Activated gamma-delta T cell (primary cell): Measurements from ENCODE around the gene B4GALNT3.

Source experiments
- DNase-seq: peaks from one replicate; lab custom pipeline; 2025; lab: John Stamatoyannopoulos, UW

Gene B4GALNT3

DNA sequence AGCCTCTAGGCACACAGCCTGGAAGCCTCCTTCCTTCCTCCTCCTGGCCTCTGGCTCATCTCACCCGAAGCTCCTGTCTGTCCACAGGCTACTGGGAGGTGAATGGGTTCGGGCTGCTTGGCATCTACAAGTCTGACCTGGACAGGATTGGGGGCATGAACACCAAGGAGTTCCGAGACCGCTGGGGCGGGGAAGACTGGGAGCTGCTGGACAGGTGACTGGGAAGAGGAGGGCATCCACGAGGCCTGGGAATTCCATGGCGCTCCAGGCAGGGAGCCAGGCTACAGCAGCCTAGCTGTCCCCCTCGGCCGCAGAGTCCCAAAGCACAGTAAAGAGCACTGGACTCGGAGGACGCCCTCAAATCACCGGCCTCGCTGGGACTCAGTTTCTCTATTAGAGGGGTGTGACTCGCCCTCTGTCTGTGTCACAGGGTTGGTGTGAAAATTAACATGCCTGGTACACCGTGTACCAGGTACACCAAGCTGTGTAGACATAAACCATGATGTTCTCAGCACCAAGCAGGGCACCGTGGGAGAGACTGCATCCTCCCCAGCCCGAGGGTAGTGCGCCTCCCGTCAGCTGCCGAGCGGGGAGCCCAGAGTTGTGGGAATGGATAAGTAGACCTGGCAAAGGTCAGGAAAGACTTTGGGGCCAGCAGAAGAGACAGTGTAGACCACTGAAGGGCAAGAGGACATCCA, 99.6 kb downstream of the B4GALNT3 start:
- DNase-seq, result no peak

GRCh38 chr12:559906-560455, 100.2 kb downstream of the B4GALNT3 start:
- no peak for DNase-seq

GRCh38 chr12:560691-561390, 101.1 kb downstream of the B4GALNT3 start:
- DNase-seq, result no peak

DNA sequence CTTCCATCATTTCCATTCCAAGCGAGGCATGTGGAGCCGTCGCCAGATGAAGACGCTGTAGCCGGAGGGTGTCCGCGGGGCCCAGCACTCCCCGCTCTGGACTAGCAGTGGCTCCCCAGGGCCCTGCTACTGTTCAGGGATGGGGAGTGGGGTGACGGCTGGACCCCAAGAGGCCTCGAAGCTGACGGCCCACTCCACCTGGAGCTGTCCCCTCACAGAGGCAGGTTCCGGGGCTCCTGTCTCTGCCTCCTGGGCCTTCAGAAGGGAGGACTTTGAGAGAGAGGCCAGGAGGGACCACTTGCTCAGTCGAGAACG, 101.6 kb downstream of the B4GALNT3 start:
- DNase-seq, result no peak

- DNase-seq, result no peak
Observed at GRCh38 chr12:561908-562593, 102.3 kb downstream of the B4GALNT3 start.

- no peak for DNase-seq
Observed at GRCh38 chr12:562634-563033, 102.9 kb downstream of the B4GALNT3 start.

DNA sequence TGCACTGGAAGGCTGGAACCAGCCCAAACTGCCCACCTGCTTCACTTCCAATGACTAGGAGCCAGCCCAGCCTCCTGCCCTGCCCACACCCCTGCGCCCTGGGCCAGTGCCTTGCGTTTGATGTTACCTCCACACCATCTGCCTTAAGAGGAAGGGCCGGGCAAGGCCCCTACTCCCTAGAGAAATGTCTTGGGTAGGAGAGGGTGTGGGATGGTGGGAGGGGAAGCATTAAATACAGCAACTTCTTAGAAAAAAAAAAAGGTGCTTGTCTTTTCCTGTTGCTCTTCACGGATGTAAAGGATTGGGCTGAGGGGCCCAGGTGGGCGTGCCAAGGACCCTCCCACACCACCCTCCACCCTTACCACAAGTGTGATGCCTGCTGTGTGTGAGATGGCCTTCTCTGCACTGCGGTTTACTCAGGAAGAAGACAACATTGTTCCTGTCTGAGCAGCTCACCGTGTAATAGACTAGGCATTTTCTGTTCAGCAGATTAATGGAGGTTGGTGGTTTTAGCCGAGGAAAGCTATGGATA, 103.6 kb downstream of the B4GALNT3 start:
- DNase-seq, result peak; percentile 27

- no peak for DNase-seq
Observed at GRCh38 chr12:563787-564298, 104.1 kb downstream of the B4GALNT3 start.

DNA sequence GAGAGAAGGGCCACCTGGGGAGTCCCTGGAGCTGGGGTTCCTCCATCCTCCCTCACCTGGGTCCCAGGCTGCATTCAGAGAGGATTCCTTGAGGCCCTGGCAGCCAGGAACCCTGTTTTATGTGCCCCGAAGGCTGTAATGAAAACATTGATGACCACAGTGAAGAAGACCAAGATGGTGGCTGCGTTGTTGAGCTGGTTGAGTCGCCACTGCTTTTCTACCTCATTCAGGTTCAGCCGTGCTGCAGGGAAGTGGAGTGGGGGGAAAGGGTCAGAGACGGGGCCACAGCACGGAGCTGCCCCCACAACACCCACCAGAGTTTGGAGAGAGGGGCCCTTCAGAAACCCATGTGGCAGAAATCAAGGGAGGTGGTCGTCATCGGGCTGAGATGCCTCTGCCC, 105.4 kb downstream of the B4GALNT3 start:
- DNase-seq, result no peak

DNA sequence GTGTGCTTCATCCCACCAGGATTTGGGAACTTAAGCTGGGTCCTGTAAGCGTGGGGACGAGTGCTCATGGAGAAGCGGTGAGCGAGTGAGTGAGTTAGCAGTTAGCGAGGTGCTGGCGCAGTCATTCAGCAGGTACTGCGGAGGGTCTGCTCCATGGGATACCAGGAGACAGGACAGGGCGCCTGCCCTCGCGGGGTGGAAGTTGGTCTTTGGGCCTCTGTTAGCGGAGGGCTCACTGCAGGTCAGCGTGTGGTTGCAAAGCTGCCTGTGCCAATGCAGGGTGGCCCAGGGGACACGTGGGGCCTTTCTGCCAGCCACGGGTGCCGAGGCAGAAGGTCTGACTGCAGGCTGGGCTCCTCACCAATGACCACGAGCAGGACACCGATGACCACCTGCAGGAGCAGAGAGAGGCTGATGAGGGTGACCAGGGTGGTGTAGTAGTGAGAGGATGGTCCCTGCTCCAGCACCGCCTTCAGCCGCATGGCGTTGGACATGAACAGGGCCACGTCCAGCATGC, 105.9 kb downstream of the B4GALNT3 start:
- DNase-seq, result no peak

- DNase-seq, result no peak
Observed at GRCh38 chr12:568486-568885, 108.7 kb downstream of the B4GALNT3 start.

- no peak for DNase-seq
Observed at GRCh38 chr12:569091-569676, 109.4 kb downstream of the B4GALNT3 start.

DNA sequence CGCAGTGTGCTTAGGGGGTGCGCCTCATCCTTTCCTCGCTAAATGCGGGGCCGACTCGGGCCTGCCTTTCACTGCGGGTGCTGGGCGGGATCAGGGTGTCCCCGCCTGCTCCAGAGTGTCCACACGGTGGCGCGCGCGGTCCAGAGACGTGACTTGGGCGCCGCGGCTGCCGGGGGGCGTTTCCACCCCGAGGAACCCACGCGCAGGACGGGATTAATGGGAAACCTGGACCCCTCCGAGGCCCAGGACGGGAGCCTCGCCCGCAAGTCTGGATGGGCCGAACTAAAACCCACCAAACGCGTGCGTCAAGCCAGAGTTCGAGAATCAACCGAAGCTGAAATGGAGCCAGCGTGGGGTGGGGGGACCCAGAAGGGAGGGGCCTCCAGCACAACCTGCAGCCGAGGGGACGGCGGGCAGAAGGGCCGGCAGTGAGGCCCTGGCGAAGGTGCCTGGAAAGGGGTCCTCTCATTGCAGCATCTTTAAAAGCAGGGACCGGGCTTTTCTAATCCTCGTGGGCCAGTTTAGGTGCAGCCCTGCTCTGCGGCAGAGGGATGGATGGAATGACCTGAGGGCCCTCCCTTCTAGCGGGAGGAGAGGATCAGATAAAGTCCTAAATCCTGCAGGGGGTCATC, 110.2 kb downstream of the B4GALNT3 start:
- peak; percentile 71 for DNase-seq

- DNase-seq, result no peak
Observed at GRCh38 chr12:570435-570920, 110.7 kb downstream of the B4GALNT3 start.

DNA sequence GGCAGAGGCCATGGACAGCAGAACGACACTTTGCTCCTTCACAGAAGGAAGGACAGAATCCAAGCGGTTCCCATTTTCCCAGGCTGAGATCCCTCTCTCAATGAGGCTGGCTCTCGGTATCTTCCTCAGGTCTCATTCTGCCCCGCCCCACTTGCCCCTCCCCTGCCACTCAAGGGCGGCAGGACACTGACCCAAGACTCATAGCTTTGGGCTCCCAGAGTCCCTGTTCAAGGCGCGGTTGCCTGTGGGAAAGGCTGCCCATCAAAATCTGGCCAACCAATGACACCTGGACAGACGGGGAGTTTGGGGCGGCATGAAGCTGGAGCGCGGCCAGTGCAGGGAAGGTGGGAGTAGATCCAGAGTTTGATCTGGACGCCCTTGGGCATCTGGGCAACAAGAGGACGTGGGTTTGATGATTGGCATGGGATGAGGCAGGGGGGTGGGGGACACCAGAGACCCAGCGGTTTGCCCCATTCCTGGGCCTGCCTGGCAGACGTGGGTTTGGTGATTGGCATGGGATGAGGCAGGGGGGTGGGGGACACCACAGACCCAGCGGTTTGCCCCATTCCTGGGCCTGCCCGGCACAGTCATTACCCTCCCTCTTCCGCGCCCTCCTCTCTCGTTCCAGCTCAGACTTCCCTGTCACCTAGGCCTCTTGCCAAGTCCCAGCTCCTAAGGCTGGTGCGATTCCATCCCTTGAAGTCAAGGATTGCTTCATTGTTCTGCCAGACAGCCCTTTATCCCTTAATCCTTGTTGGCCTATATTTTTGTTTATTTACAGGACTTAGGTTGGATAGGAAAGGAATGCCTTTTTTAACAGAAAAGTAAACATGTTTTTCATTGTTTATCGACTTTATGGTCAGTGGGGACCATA, 111.4 kb downstream of the B4GALNT3 start:
- no peak for DNase-seq

- DNase-seq, result no peak
Observed at GRCh38 chr12:571795-572531, 112.2 kb downstream of the B4GALNT3 start.

DNA sequence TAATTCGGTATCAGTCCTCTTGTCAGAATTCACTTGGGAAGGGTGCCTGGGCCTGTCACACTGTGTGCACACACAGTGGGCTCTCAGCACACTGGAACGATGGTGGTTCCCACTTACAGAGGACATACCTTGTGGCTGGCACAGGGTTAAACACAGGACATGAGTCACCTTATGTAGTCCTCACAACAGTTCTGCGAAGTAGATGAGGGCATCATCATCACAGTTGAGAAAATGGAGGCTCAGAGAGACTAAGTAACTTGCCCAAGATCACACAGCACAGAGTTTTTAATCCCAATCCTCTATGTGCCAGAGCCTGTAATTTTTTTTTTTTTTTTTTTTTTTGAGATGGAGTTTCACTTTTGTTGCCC, 112.8 kb downstream of the B4GALNT3 start:
- no peak for DNase-seq

- DNase-seq, result no peak
Observed at GRCh38 chr12:573232-573631, 113.5 kb downstream of the B4GALNT3 start.

GRCh38 chr12:574475-575128, 114.9 kb downstream of the B4GALNT3 start:
- no peak for DNase-seq
